ENCODE results near the gene RAB25.

The RAB25 gene

GRCh38 chr1:156080863-156081179 is 19.9 kb downstream of the RAB25 start:
- no peak for DNase-seq

GRCh38 chr1:156081180-156081916 is 20.4 kb downstream of the RAB25 start:
- DNase-seq = no peak

GRCh38 chr1:156081917-156082308 is 21.0 kb downstream of the RAB25 start:
- DNase-seq = no peak

GRCh38 chr1:156082309-156083091 is 21.5 kb downstream of the RAB25 start, which contains the start of gene MEX3A:
Gene MEX3A, minus strand, starts transcription at chr1:156082465. Its CDS starts 467 bp downstream, at chr1:156081998.
- DNase-seq = peak; percentile 49 to 54

GRCh38 chr1:156083800-156084790 is 23.1 kb downstream of the RAB25 start:
- DNase-seq = no peak

GRCh38 chr1:156086256-156086662 is 25.3 kb downstream of the RAB25 start:
- no peak for DNase-seq

- no peak for DNase-seq
Observed at GRCh38 chr1:156089704-156090103, 28.7 kb downstream of the RAB25 start.

- no peak for DNase-seq
Observed at GRCh38 chr1:156090138-156090839, 29.3 kb downstream of the RAB25 start.

- peak; percentile 89 to 92 for DNase-seq
Observed at GRCh38 chr1:156090840-156091188, 29.9 kb downstream of the RAB25 start.

- DNase-seq = no peak
Observed at GRCh38 chr1:156091610-156092009, 30.6 kb downstream of the RAB25 start.

GRCh38 chr1:156095906-156096508 is 35.0 kb downstream of the RAB25 start:
- DNase-seq = no peak

- DNase-seq = peak; percentile 87 to 91
Observed at GRCh38 chr1:156096640-156097391, 35.9 kb downstream of the RAB25 start.

GRCh38 chr1:156097499-156098178 is 36.7 kb downstream of the RAB25 start:
- DNase-seq = no peak

- DNase-seq = no peak
Observed at GRCh38 chr1:156098784-156099183, 37.8 kb downstream of the RAB25 start.

GRCh38 chr1:156099282-156099681 is 38.3 kb downstream of the RAB25 start:
- DNase-seq = no peak

- DNase-seq = no peak
Observed at GRCh38 chr1:156100205-156100995, 39.4 kb downstream of the RAB25 start.

GRCh38 chr1:156101880-156102279 is 40.9 kb downstream of the RAB25 start:
- DNase-seq = no peak

GRCh38 chr1:156102633-156103511 is 41.9 kb downstream of the RAB25 start:
- no peak for DNase-seq

GRCh38 chr1:156103521-156103947 is 42.6 kb downstream of the RAB25 start:
- DNase-seq = peak; percentile 39 to 46
